GM10266 (cell line): ENCODE results near the gene ARHGAP26.
A peak's percentile ranks its signal among the peaks of the same experiment; 100 is the strongest.

ENCODE experiments used
- DNase-seq: peaks from one replicate; pipeline ENCODE4 v3.0.0; 2012; ENCODE audit errors: extremely low spot score
- TF ChIP-seq, protein P1 (sequence below): IDR thresholded peaks from 2 replicates; pipeline ENCODE4 v1.5.1; 2012; ENCODE audit warnings: mild to moderate bottlenecking, low read depth; ENCODE audit not compliant: control insufficient read depth, insufficient read depth; ENCODE audit errors: missing control alignments

The ARHGAP26 gene

DNA sequence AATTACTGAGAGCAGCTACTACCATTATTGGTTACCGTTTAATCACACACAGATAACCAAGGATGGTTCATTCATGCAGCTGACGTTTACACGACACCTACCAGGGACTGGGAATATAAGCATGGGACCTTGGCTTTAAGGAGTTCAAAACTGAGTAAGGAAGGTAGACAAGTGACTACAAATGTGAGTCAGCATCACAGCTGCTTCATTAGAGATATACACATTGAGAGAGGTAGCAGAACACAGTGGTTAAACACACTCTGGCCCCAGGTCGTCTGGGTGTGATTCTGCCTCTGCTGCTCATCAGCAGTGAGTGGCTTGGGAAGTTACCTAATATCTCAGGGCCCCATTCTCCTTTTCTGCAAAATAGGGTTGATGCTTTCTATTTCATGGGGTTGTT, 364.7 kb downstream of the ARHGAP26 start:
- DNase-seq, result peak; percentile 9
- TF ChIP-seq, protein P1, sequence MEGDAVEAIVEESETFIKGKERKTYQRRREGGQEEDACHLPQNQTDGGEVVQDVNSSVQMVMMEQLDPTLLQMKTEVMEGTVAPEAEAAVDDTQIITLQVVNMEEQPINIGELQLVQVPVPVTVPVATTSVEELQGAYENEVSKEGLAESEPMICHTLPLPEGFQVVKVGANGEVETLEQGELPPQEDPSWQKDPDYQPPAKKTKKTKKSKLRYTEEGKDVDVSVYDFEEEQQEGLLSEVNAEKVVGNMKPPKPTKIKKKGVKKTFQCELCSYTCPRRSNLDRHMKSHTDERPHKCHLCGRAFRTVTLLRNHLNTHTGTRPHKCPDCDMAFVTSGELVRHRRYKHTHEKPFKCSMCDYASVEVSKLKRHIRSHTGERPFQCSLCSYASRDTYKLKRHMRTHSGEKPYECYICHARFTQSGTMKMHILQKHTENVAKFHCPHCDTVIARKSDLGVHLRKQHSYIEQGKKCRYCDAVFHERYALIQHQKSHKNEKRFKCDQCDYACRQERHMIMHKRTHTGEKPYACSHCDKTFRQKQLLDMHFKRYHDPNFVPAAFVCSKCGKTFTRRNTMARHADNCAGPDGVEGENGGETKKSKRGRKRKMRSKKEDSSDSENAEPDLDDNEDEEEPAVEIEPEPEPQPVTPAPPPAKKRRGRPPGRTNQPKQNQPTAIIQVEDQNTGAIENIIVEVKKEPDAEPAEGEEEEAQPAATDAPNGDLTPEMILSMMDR, result no peak

- no peak for DNase-seq
- TF ChIP-seq, protein P1, result no peak
Measured at GRCh38 chr5:143135832-143136551, 365.8 kb downstream of the ARHGAP26 start.

GRCh38 chr5:143138839-143139238, 368.7 kb downstream of the ARHGAP26 start:
- no peak for DNase-seq
- TF ChIP-seq, protein P1, result no peak

GRCh38 chr5:143139585-143139984, 369.4 kb downstream of the ARHGAP26 start:
- TF ChIP-seq, protein P1, result no peak
- no peak for DNase-seq

- no peak for DNase-seq
- TF ChIP-seq, protein P1, result no peak
Measured at GRCh38 chr5:143140492-143141203, 370.5 kb downstream of the ARHGAP26 start.

- DNase-seq, result no peak
- TF ChIP-seq, protein P1, result no peak
Measured at GRCh38 chr5:143141652-143142051, 371.5 kb downstream of the ARHGAP26 start.
